Measurements from ENCODE around the gene GNAI2.

GRCh38 chr3:50259432-50260026, 23.5 kb downstream of the GNAI2 start:
- no peak for TF ChIP-seq POLR2A (IDR thresholded peaks at IDR 0.05; ENCODE audit: low read depth, low read length)
- TF ChIP-seq POLR2AphosphoS5 (IDR thresholded peaks at IDR 0.05; ENCODE audit: low read depth, low read length): no peak
- TF ChIP-seq PAX5 (IDR thresholded peaks at IDR 0.05; ENCODE audit: insufficient read depth, low read length, severe bottlenecking): no peak
- TF ChIP-seq TAF1 (IDR thresholded peaks at IDR 0.05; ENCODE audit: low read depth, low read length): no peak
- no peak for TF ChIP-seq SPI1 (IDR thresholded peaks at IDR 0.05; ENCODE audit: low read depth, low read length)

Data from GM12891 (cell line).